Liver (tissue), 9 donors: ENCODE measurements around the gene AREL1. TPM values are rescaled to one million over a fixed set of nuclear protein-coding genes. Genes with fewer than 3 reads are reported as not detected.

Experiments
- DNase-seq: peaks from one replicate; pipeline ENCODE4 v3.0.0-alpha.2; 2017; ENCODE audit warnings: low spot score
- H3K27ac ChIP-seq, 2 donors: one replicate each; pipeline ENCODE4 v1.7.0; 2013; ENCODE audit warnings: inconsistent platforms in 2 of 2, low read length in 2 of 2, control low read depth in 1 of 2, low read depth in 1 of 2, mild to moderate bottlenecking in 1 of 2
- H3K27me3 ChIP-seq, 4 donors: one replicate each; pipeline versions ENCODE4 v1.6.1 to v1.7.0; 2013; ENCODE audit warnings: low read length in 3 of 4, inconsistent platforms in 1 of 4, mild to moderate bottlenecking in 1 of 4, moderate library complexity in 1 of 4; ENCODE audit not compliant: control insufficient read depth in 4 of 4, insufficient read depth in 4 of 4
- H3K36me3 ChIP-seq, 4 donors: one replicate each; pipeline versions ENCODE4 v1.6.1 to v1.7.0; 2013; ENCODE audit warnings: low read length in 3 of 4, mild to moderate bottlenecking in 3 of 4, low read depth in 1 of 4, moderate library complexity in 1 of 4; ENCODE audit not compliant: control insufficient read depth in 4 of 4, insufficient read depth in 3 of 4
- H3K4me1 ChIP-seq, 4 donors: one replicate each; pipeline versions ENCODE4 v1.6.1 to v1.7.0; 2013; ENCODE audit warnings: low read length in 3 of 4, mild to moderate bottlenecking in 3 of 4, moderate library complexity in 1 of 4; ENCODE audit not compliant: control insufficient read depth in 4 of 4, insufficient read depth in 4 of 4
- H3K4me3 ChIP-seq, 3 donors: one replicate each; pipeline versions ENCODE4 v1.6.1 to v1.7.0; 2013; ENCODE audit warnings: low read length in 3 of 3, control low read depth in 1 of 3, low read depth in 1 of 3, mild to moderate bottlenecking in 1 of 3
- H3K9ac ChIP-seq, 2 donors: one replicate each; pipeline ENCODE4 v1.7.0; 2013; ENCODE audit warnings: low read length in 2 of 2, mild to moderate bottlenecking in 2 of 2, moderate library complexity in 2 of 2, control low read depth in 1 of 2, low read depth in 1 of 2
- H3K9me3 ChIP-seq, 4 donors: one replicate each; pipeline versions ENCODE4 v1.6.1 to v1.7.0; 2013; ENCODE audit warnings: low read length in 3 of 4; ENCODE audit not compliant: control insufficient read depth in 4 of 4
- FOXA1 ChIP-seq: IDR thresholded peaks from 2 replicates; pipeline ENCODE4 v1.6.1; 2016; ENCODE audit warnings: antibody characterized with exemption
- FOXA2 ChIP-seq: IDR thresholded peaks from 2 replicates; pipeline ENCODE4 v1.6.1; 2016; ENCODE audit warnings: antibody characterized with exemption
- GABPA ChIP-seq, 2 donors: IDR thresholded peaks in 1 of 2; conservative IDR thresholded peaks in 1 of 2; 2 replicates each; pipeline ENCODE4 v1.6.1; 2016; ENCODE audit warnings: antibody characterized with exemption in 2 of 2, mild to moderate bottlenecking in 1 of 2, moderate library complexity in 1 of 2
- HNF4A ChIP-seq, 2 donors: conservative IDR thresholded peaks; 2 replicates each; pipeline ENCODE4 v1.6.1; 2016; ENCODE audit warnings: antibody characterized with exemption in 2 of 2, mild to moderate bottlenecking in 2 of 2
- HNF4G ChIP-seq: IDR thresholded peaks from 2 replicates; pipeline ENCODE4 v1.6.1; 2016; ENCODE audit warnings: antibody characterized with exemption
- JUND ChIP-seq, 2 donors: IDR thresholded peaks; 2 replicates each; pipeline ENCODE4 v1.6.1; 2016; ENCODE audit warnings: antibody characterized with exemption in 2 of 2
- NR2F2 ChIP-seq: IDR thresholded peaks from 2 replicates; pipeline ENCODE4 v1.6.1; 2016; ENCODE audit warnings: antibody characterized with exemption
- RAD21 ChIP-seq, 2 donors: IDR thresholded peaks; 2 replicates each; pipeline ENCODE4 v1.6.1; 2016; ENCODE audit warnings: antibody characterized with exemption in 2 of 2, mild to moderate bottlenecking in 2 of 2
- SP1 ChIP-seq: IDR thresholded peaks from 2 replicates; pipeline ENCODE4 v1.6.1; 2018; ENCODE audit warnings: antibody characterized with exemption, mild to moderate bottlenecking
- TAF1 ChIP-seq: conservative IDR thresholded peaks from 2 replicates; pipeline ENCODE4 v1.6.1; 2016; ENCODE audit warnings: antibody characterized with exemption, mild to moderate bottlenecking
- YY1 ChIP-seq: IDR thresholded peaks from 2 replicates; pipeline ENCODE4 v1.6.1; 2016; ENCODE audit warnings: antibody characterized with exemption, mild to moderate bottlenecking
- WGBS: extraction: QIAGEN DNeasy Blood & Tissue Kit; methylation state at CpG from one replicate; pipeline ENCODE4 v1.1.7; 2013; 5-methylcytosine and 5-hydroxymethylcytosine counted together
- polyA plus RNA-seq, 2 donors: library from polyadenylated mRNA; stranded (reverse) in 1 of 2; unstranded in 1 of 2; fragments of 200-250 nt in 1 of 2; fragments of >200 nt in 1 of 2; fragmentation: Nextera tagmentation in 1 of 2; extraction: Ambion mirVana in 1 of 2; gene quantifications; one replicate each; pipeline versions ENCODE4 v1.2.1 to v1.2.3, GENCODE V29; 2013 to 2015
- total RNA-seq, 2 donors: library from RNA; depleted of rRNA; stranded (reverse); fragments of >200 nt; gene quantifications; one replicate each; pipeline ENCODE4 v1.2.3, GENCODE V29; 2014
- TF ChIP-seq, protein P1 (sequence below): IDR thresholded peaks from 2 replicates; pipeline ENCODE4 v1.6.1; 2016; ENCODE audit warnings: antibody characterized with exemption
- TF ChIP-seq, protein P2 (sequence below): IDR thresholded peaks from 2 replicates; pipeline ENCODE4 v1.6.1; 2016; ENCODE audit warnings: antibody characterized with exemption, mild to moderate bottlenecking
- TF ChIP-seq, protein P3 (sequence below): IDR thresholded peaks from 2 replicates; pipeline ENCODE4 v1.6.1; 2016; ENCODE audit warnings: antibody characterized with exemption
- TF ChIP-seq, protein P4 (sequence below): IDR thresholded peaks from 2 replicates; pipeline ENCODE4 v1.6.1; 2016; ENCODE audit warnings: antibody characterized with exemption
- donor health status: healthy.
- donor health status: healthy.
- donor health status: healthy.
- donor health status: healthy.
- donor health status: healthy.

The AREL1 gene
- total and polyA plus RNA-seq, 4 donors = 5.6 to 26.6 (median 13.2) TPM

DNA sequence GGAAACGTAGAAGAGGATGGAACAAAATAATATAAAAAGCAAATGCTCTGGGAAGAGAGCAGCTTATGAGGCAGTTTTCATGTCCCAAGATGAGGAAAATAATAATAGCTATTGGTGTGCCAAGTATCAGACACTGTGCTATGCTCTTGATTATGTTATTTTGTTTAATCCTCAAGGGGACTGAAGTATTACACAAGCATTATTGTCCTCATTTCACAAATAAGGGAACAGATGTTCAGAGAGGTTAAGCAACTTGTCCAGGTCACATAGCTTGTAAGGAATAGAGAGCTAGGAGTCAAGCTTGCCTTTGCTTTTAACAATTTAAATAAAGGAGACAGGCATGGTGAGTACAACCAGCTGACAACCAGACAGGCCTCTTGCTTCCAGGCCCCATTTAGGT lies 73.9 kb downstream of the AREL1 start:
- TF ChIP-seq FOXA2 (no peak), HNF4G (no peak)
- H3K27ac ChIP-seq = no peak overlapping the region
- H3K9ac ChIP-seq = no peak overlapping the region
- peaks cover 3 to 9% (median 7%) of the 10 kb centered on the region in 4 donors for H3K4me1 ChIP-seq
- no peaks in the 10 kb centered on the region for H3K27me3 ChIP-seq
- 95% methylated on average over 1 of the region's 1 CpG for WGBS
- H3K9me3 ChIP-seq = no peaks in the 10 kb centered on the region
- H3K4me3 ChIP-seq = no peak overlapping the region
- DNase-seq = no peak
- H3K36me3 ChIP-seq = no peaks in the 10 kb centered on the region

DNA sequence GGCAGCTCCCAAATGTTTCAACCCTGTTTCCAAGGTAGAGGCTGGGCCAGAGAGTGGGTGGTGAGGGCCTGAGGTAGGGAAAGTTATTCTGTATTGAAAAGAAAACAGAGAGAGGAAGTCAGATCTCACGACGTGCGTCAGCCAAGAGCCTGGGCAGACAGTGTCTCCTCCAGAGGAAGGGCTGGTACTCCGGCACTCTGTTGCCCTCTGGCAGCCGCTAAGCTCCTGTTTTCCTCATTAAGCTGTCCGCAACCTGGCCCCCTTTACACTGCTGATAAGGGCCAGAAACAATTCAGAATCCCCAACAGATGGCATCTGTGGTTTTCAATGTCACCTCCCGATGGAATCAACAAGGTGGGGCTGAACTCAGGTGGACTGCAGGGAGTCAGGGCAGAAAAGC lies 74.8 kb downstream of the AREL1 start:
- no peak overlapping the region for H3K9ac ChIP-seq
- 72% methylated on average over 7 of the region's 7 CpGs for WGBS
- peaks cover 3 to 9% (median 7%) of the 10 kb centered on the region in 4 donors for H3K4me1 ChIP-seq
- no peaks in the 10 kb centered on the region for H3K27me3 ChIP-seq
- no peaks in the 10 kb centered on the region for H3K36me3 ChIP-seq
- DNase-seq = no peak
- no peak overlapping the region for H3K4me3 ChIP-seq
- TF ChIP-seq SP1 = no peak
- TF ChIP-seq NR2F2 = no peak
- TF ChIP-seq FOXA1 = no peak
- no peak for TF ChIP-seq HNF4A (conservative IDR thresholded peaks at IDR 0.05)
- no peak for TF ChIP-seq RAD21 (IDR thresholded peaks at IDR 0.05)
- TF ChIP-seq, protein P1, sequence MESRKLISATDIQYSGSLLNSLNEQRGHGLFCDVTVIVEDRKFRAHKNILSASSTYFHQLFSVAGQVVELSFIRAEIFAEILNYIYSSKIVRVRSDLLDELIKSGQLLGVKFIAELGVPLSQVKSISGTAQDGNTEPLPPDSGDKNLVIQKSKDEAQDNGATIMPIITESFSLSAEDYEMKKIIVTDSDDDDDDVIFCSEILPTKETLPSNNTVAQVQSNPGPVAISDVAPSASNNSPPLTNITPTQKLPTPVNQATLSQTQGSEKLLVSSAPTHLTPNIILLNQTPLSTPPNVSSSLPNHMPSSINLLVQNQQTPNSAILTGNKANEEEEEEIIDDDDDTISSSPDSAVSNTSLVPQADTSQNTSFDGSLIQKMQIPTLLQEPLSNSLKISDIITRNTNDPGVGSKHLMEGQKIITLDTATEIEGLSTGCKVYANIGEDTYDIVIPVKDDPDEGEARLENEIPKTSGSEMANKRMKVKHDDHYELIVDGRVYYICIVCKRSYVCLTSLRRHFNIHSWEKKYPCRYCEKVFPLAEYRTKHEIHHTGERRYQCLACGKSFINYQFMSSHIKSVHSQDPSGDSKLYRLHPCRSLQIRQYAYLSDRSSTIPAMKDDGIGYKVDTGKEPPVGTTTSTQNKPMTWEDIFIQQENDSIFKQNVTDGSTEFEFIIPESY = no peak
- TF ChIP-seq TAF1 = no peak
- TF ChIP-seq, protein P2, sequence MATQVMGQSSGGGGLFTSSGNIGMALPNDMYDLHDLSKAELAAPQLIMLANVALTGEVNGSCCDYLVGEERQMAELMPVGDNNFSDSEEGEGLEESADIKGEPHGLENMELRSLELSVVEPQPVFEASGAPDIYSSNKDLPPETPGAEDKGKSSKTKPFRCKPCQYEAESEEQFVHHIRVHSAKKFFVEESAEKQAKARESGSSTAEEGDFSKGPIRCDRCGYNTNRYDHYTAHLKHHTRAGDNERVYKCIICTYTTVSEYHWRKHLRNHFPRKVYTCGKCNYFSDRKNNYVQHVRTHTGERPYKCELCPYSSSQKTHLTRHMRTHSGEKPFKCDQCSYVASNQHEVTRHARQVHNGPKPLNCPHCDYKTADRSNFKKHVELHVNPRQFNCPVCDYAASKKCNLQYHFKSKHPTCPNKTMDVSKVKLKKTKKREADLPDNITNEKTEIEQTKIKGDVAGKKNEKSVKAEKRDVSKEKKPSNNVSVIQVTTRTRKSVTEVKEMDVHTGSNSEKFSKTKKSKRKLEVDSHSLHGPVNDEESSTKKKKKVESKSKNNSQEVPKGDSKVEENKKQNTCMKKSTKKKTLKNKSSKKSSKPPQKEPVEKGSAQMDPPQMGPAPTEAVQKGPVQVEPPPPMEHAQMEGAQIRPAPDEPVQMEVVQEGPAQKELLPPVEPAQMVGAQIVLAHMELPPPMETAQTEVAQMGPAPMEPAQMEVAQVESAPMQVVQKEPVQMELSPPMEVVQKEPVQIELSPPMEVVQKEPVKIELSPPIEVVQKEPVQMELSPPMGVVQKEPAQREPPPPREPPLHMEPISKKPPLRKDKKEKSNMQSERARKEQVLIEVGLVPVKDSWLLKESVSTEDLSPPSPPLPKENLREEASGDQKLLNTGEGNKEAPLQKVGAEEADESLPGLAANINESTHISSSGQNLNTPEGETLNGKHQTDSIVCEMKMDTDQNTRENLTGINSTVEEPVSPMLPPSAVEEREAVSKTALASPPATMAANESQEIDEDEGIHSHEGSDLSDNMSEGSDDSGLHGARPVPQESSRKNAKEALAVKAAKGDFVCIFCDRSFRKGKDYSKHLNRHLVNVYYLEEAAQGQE = no peak
- TF ChIP-seq GABPA (IDR thresholded peaks at IDR 0.05 in 1 of 2, conservative IDR thresholded peaks at IDR 0.05 in 1 of 2) = no peak
- TF ChIP-seq JUND (IDR thresholded peaks at IDR 0.05) = no peak
- TF ChIP-seq, protein P3, sequence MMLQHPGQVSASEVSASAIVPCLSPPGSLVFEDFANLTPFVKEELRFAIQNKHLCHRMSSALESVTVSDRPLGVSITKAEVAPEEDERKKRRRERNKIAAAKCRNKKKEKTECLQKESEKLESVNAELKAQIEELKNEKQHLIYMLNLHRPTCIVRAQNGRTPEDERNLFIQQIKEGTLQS = no peak
- TF ChIP-seq, protein P4, sequence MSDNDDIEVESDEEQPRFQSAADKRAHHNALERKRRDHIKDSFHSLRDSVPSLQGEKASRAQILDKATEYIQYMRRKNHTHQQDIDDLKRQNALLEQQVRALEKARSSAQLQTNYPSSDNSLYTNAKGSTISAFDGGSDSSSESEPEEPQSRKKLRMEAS = no peak
- H3K9me3 ChIP-seq = no peaks in the 10 kb centered on the region
- H3K27ac ChIP-seq = no peak overlapping the region

DNA sequence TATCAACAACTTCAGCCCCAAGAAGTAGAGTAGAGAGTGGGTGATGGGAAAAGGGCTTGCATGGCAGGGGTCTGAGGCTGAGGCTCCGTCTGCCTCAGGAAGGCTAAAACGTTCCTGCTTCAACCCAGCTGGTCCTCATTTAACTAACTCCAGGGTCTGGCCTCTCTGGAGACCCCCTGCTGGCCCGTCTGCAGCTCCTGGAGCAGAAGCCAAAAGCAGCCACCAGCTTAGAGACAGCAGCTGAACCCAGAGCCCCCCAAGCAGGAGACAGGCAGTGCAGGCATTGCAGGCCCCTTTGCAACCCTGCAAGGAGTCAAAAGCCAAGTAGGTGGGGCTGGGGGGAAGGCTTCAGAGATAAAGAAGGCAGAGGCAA lies 75.7 kb downstream of the AREL1 start:
- no peak overlapping the region for H3K27ac ChIP-seq
- no peaks in the 10 kb centered on the region for H3K36me3 ChIP-seq
- DNase-seq = no peak
- TF ChIP-seq YY1 = no peak
- TF ChIP-seq HNF4G = no peak
- WGBS = 82% methylated on average over 3 of the region's 3 CpGs
- no peaks in the 10 kb centered on the region for H3K27me3 ChIP-seq
- no peak overlapping the region for H3K4me3 ChIP-seq
- H3K9ac ChIP-seq = no peak overlapping the region
- peaks cover 3 to 9% (median 7%) of the 10 kb centered on the region in 4 donors for H3K4me1 ChIP-seq
- H3K9me3 ChIP-seq = no peaks in the 10 kb centered on the region
